ENCODE data around the gene ERVV-1.

Gene ERVV-1

GRCh38 chr19:53034948-53035675 is 21.4 kb downstream of the ERVV-1 start:
- no peak for TF ChIP-seq CTCF (conservative IDR thresholded peaks at IDR 0.05)
- TF ChIP-seq ZFX (IDR thresholded peaks at IDR 0.05): no peak
- no peak overlapping the region for H3K27ac ChIP-seq

GRCh38 chr19:53037101-53038097 is 23.7 kb downstream of the ERVV-1 start:
- TF ChIP-seq ZFX (IDR thresholded peaks at IDR 0.05): no peak
- no peak for TF ChIP-seq CTCF (conservative IDR thresholded peaks at IDR 0.05)
- no peak overlapping the region for H3K27ac ChIP-seq

GRCh38 chr19:53041366-53041765 is 27.6 kb downstream of the ERVV-1 start:
- no peak for TF ChIP-seq CTCF (conservative IDR thresholded peaks at IDR 0.05)
- no peak for TF ChIP-seq ZFX (IDR thresholded peaks at IDR 0.05)

GRCh38 chr19:53045536-53045935 is 31.8 kb downstream of the ERVV-1 start:
- no peak overlapping the region for H3K27ac ChIP-seq
- no peak for TF ChIP-seq ZFX (IDR thresholded peaks at IDR 0.05)

More at GRCh38 chr19:53041366-53041765, 27.6 kb downstream of the ERVV-1 start:
- H3K27ac ChIP-seq: no peak overlapping the region

GRCh38 chr19:53047379-53047778 is 33.7 kb downstream of the ERVV-1 start:
- H3K27ac ChIP-seq: no peak overlapping the region
- TF ChIP-seq ZFX (IDR thresholded peaks at IDR 0.05): no peak
- no peak for TF ChIP-seq CTCF (conservative IDR thresholded peaks at IDR 0.05)

- no peak overlapping the region for H3K27ac ChIP-seq
- TF ChIP-seq ZFX (IDR thresholded peaks at IDR 0.05) (no peak), CTCF (conservative IDR thresholded peaks at IDR 0.05) (no peak)
These were observed 41.4 kb downstream of the ERVV-1 start for GRCh38 chr19:53055117-53055516.

- TF ChIP-seq CTCF (conservative IDR thresholded peaks at IDR 0.05) (no peak), ZFX (IDR thresholded peaks at IDR 0.05) (no peak)
- H3K27ac ChIP-seq: peak overlapping the region; percentile 63
These were observed 44.3 kb downstream of the ERVV-1 start for GRCh38 chr19:53057904-53058580.
